ENCODE data around the gene MYBPH.

The MYBPH gene

GRCh38 chr1:203178821-203179666 is 3.4 kb upstream of the MYBPH start:
- no peak for DNase-seq (ENCODE audit: low read depth)

GRCh38 chr1:203178083-203178482 is 2.5 kb upstream of the MYBPH start:
- no peak for DNase-seq (ENCODE audit: low read depth)

GRCh38 chr1:203177470-203178039 is 1.9 kb upstream of the MYBPH start:
- no peak for DNase-seq (ENCODE audit: low read depth)

- DNase-seq (ENCODE audit: low read depth), result no peak
Measured at GRCh38 chr1:203177036-203177405, 1.4 kb upstream of the MYBPH start.

GRCh38 chr1:203176273-203177035 is 828 bp upstream of the MYBPH start:
- no peak for DNase-seq (ENCODE audit: low read depth)

GRCh38 chr1:203175827-203176241 is 208 bp upstream of the MYBPH start:
- no peak for DNase-seq (ENCODE audit: low read depth)

GRCh38 chr1:203174324-203174985 is 1.2 kb downstream of the MYBPH start:
- DNase-seq (ENCODE audit: low read depth), result no peak

GRCh38 chr1:203173566-203173965 is 2.1 kb downstream of the MYBPH start:
- no peak for DNase-seq (ENCODE audit: low read depth)

GRCh38 chr1:203173011-203173555 is 2.5 kb downstream of the MYBPH start:
- no peak for DNase-seq (ENCODE audit: low read depth)

- no peak for DNase-seq (ENCODE audit: low read depth)
Measured at GRCh38 chr1:203172184-203173010, 3.2 kb downstream of the MYBPH start.

- no peak for DNase-seq (ENCODE audit: low read depth)
Measured at GRCh38 chr1:203171341-203172183, 4.1 kb downstream of the MYBPH start.

- DNase-seq (ENCODE audit: low read depth), result no peak
Measured at GRCh38 chr1:203170625-203171330, 4.8 kb downstream of the MYBPH start.

GRCh38 chr1:203169770-203170520 is 5.7 kb downstream of the MYBPH start:
- no peak for DNase-seq (ENCODE audit: low read depth)

GRCh38 chr1:203168991-203169390 is 6.6 kb downstream of the MYBPH start:
- DNase-seq (ENCODE audit: low read depth), result no peak

GRCh38 chr1:203168256-203168786 is 7.3 kb downstream of the MYBPH start:
- no peak for DNase-seq (ENCODE audit: low read depth)

- DNase-seq (ENCODE audit: low read depth), result no peak
Measured at GRCh38 chr1:203167913-203168200, 7.8 kb downstream of the MYBPH start.

- DNase-seq (ENCODE audit: low read depth), result no peak
Measured at GRCh38 chr1:203167026-203167912, 8.4 kb downstream of the MYBPH start.

All from fibroblast of gingiva (primary cell).